Cardiac fibroblast (primary cell): ENCODE data around the gene ANXA3.
A peak's percentile ranks its signal among the peaks of the same experiment; 100 is the strongest.

Experiments
- DNase-seq, 2 donors: peaks; one replicate each; pipeline versions ENCODE4 v3.0.0 to v3.0.0-alpha.2; 2010; ENCODE audit warnings: low read depth in 2 of 2
- H3K4me3 ChIP-seq, 2 donors: replicated peaks in 1 of 2; 1 replicate in 1 of 2; 2 replicates in 1 of 2; pipeline ENCODE4 v1.5.1; 2011; ENCODE audit warnings: low read depth in 2 of 2, low read length in 2 of 2, mild to moderate bottlenecking in 2 of 2, moderate library complexity in 1 of 2
- TF ChIP-seq, protein P1 (sequence below): IDR thresholded peaks from one replicate; pipeline ENCODE4 v1.5.1; 2011; ENCODE audit warnings: low read depth, mild to moderate bottlenecking, low read length, inconsistent platforms

ANXA3 gene

GRCh38 chr4:78513411-78513975, 38.1 kb upstream of the ANXA3 start:
- DNase-seq: no peak
- TF ChIP-seq, protein P1, sequence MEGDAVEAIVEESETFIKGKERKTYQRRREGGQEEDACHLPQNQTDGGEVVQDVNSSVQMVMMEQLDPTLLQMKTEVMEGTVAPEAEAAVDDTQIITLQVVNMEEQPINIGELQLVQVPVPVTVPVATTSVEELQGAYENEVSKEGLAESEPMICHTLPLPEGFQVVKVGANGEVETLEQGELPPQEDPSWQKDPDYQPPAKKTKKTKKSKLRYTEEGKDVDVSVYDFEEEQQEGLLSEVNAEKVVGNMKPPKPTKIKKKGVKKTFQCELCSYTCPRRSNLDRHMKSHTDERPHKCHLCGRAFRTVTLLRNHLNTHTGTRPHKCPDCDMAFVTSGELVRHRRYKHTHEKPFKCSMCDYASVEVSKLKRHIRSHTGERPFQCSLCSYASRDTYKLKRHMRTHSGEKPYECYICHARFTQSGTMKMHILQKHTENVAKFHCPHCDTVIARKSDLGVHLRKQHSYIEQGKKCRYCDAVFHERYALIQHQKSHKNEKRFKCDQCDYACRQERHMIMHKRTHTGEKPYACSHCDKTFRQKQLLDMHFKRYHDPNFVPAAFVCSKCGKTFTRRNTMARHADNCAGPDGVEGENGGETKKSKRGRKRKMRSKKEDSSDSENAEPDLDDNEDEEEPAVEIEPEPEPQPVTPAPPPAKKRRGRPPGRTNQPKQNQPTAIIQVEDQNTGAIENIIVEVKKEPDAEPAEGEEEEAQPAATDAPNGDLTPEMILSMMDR: no peak
- no peak overlapping the region for H3K4me3 ChIP-seq

- H3K4me3 ChIP-seq: no peak overlapping the region
- DNase-seq: peak; percentile 63 to 66
- TF ChIP-seq, protein P1: peak; percentile 56
Observed at GRCh38 chr4:78517050-78517652, 34.4 kb upstream of the ANXA3 start.

DNA sequence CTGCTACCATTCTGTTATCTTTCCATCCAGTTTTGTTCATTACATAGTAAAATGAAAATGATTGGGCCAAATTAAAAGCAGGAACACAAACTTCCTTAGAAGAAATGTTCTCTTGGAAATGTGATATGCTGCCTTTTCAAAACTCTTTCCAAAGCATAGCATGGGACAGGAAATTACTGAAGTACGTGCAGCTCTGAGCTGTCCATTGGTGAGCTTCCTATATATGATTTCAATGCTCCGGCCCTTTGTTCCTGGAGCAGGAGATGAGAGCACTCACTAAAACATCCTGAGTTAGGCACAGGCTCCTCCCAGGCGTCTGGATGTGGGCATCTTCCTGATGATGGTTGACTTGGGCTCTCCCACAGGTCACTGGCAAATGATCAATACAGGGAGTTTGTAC, 33.0 kb upstream of the ANXA3 start:
- DNase-seq: peak; percentile 39 to 72
- TF ChIP-seq, protein P1: no peak
- H3K4me3 ChIP-seq: no peak overlapping the region

DNA sequence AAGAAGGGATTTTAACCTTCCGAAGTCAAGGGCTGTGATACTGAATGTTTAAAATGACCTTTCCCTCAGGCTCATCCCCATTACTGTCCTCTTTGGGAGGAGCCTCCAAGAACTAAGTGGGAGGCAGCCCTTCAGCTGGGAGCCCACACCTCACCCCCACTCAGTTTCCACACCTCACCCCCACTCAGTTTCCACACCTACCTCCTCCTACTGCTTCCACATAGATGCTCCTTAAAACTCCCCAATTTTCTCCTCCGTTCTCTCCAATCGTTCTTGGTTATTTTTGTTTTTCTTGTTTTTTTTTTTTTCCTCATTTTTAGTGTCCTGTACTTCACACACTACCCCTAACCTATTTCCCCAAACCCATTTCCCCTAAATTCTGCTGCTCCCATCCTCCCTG, 31.6 kb upstream of the ANXA3 start:
- DNase-seq: no peak
- TF ChIP-seq, protein P1: no peak
- no peak overlapping the region for H3K4me3 ChIP-seq

DNA sequence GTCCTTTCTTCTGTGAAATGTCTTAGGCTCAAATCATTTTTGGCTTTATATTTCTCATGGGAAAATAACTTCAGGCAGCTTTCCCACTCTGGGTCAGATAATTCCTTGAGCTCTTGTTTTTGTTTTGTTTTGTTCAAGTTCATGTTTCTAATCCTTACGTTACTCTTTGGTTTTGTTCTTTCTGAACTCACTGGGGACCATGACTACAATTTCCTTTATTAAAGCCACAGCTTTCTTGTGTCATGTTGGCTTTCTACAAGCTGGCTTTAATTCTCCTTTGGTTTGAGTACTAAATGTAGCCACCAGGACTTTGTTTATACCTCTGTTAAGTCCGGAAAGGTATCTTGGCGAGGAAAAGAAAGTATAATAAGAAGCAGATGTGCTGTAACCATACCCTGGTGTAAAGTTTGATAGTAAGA, 30.8 kb upstream of the ANXA3 start:
- TF ChIP-seq, protein P1: peak; percentile 32
- DNase-seq: peak; percentile 84 to 91

GRCh38 chr4:78524009-78524408, 27.6 kb upstream of the ANXA3 start:
- DNase-seq: no peak
- no peak overlapping the region for H3K4me3 ChIP-seq
- TF ChIP-seq, protein P1: no peak

More for the DNA sequence above, 30.8 kb upstream of the ANXA3 start:
- H3K4me3 ChIP-seq: no peak overlapping the region
